Right lobe of liver (tissue), 6 donors: ENCODE results near the gene CDON. TPM values are rescaled to one million over a fixed set of nuclear protein-coding genes. Genes with fewer than 3 reads are reported as not detected.

ENCODE experiments used
- ATAC-seq, 4 donors: fragments of 200-7000 bp; cut with Tn5 transposase; one replicate each; pipeline ENCODE4 v1.9.1; 2020; ENCODE audit warnings: mild to moderate bottlenecking in 4 of 4, moderate library complexity in 4 of 4
- DNase-seq, 3 donors: peaks; one replicate each; pipeline ENCODE4 v3.0.0-alpha.2; 2020
- H3K27ac ChIP-seq, 3 donors: fragments of 200-600 bp; one replicate each; pipeline ENCODE4 v1.8.0; 2022
- H3K27me3 ChIP-seq, 2 donors: fragments of 200-600 bp; one replicate each; pipeline ENCODE4 v1.8.0; 2022
- H3K36me3 ChIP-seq, 4 donors: fragments of 200-600 bp; sonication (generic) in 1 of 4; one replicate each; pipeline versions ENCODE4 v1.5.1 to v1.8.0; 2017 to 2022; ENCODE audit warnings: control low read depth in 1 of 4
- H3K4me1 ChIP-seq, 4 donors: fragments of 200-600 bp; sonication (generic) in 1 of 4; one replicate each; pipeline versions ENCODE4 v1.5.1 to v1.8.0; 2017 to 2022; ENCODE audit warnings: control low read depth in 1 of 4
- H3K4me3 ChIP-seq, 3 donors: fragments of 200-600 bp; one replicate each; pipeline ENCODE4 v1.8.0; 2022
- H3K9me3 ChIP-seq, 4 donors: fragments of 200-600 bp; sonication (generic) in 1 of 4; one replicate each; pipeline versions ENCODE4 v1.5.1 to v1.8.0; 2017 to 2022; ENCODE audit warnings: control low read depth in 1 of 4
- POLR2A ChIP-seq: fragments of 450-650 bp; IDR thresholded peaks from one replicate; pipeline ENCODE4 v1.6.1; 2017; ENCODE audit warnings: antibody characterized with exemption, mild to moderate bottlenecking
- WGBS: methylation state at CpG from one replicate; pipeline ENCODE4 v1.1.6; 2018; ENCODE audit warnings: low coverage, low lambda C conversion rate; ENCODE audit not compliant: insufficient coverage; ENCODE audit errors: missing lambda C conversion rate; 5-methylcytosine and 5-hydroxymethylcytosine counted together
- intact Hi-C, 2 donors: fragments of 100-400 bp; cut with DNase I; formaldehyde crosslinking; loops; one replicate each; pipeline versions ENCODE4 v1.11.2 to v1.14.1; 2022
- total RNA-seq, 6 experiments: library from RNA; depleted of rRNA in 2 of 6; stranded (reverse); fragments of >200 nt in 2 of 6; fragmentation: NEBNext Ultra II Directional in 3 of 6; extraction: Animal tissue kit (Norgen Biotek cat#: 25700) in 3 of 6; gene quantifications; one replicate each; pipeline versions ENCODE4 v1.1.0 to v1.2.4, GENCODE V29; 2016 to 2023
- TF ChIP-seq, protein P1 (sequence below), 4 donors: fragments of 200-600 bp in 3 of 4; fragments of 450-650 bp in 1 of 4; IDR thresholded peaks; one replicate each; pipeline versions ENCODE4 v1.5.1 to v1.8.0; 2016 to 2022; ENCODE audit warnings: antibody characterized with exemption in 4 of 4, mild to moderate bottlenecking in 2 of 4
- donor health status: DM: no; HTN: yes; CAD: no.
- donor health status: DM: no; HTN: no; CAD: no.
- donor health status: DM: no; HTN: no; CAD: no.
- donor health status: DM: no; HTN: yes; CAD: no.
- donor health status: DM: no; HTN: yes; CAD: no.

Gene CDON
- total RNA-seq, 6 experiments from 2014 or later: 1.8 to 4.1 (median 3.3) TPM

- H3K27me3 ChIP-seq: no peaks in the 10 kb centered on the region
- H3K4me3 ChIP-seq: no peak overlapping the region
- no peak overlapping the region for H3K27ac ChIP-seq
- no peak for DNase-seq
- no peak for ATAC-seq
- intact Hi-C loops: no loop called here
- WGBS: 61% methylated on average over 7 of the region's 9 CpGs
- no peak for TF ChIP-seq POLR2A
- TF ChIP-seq, protein P1, sequence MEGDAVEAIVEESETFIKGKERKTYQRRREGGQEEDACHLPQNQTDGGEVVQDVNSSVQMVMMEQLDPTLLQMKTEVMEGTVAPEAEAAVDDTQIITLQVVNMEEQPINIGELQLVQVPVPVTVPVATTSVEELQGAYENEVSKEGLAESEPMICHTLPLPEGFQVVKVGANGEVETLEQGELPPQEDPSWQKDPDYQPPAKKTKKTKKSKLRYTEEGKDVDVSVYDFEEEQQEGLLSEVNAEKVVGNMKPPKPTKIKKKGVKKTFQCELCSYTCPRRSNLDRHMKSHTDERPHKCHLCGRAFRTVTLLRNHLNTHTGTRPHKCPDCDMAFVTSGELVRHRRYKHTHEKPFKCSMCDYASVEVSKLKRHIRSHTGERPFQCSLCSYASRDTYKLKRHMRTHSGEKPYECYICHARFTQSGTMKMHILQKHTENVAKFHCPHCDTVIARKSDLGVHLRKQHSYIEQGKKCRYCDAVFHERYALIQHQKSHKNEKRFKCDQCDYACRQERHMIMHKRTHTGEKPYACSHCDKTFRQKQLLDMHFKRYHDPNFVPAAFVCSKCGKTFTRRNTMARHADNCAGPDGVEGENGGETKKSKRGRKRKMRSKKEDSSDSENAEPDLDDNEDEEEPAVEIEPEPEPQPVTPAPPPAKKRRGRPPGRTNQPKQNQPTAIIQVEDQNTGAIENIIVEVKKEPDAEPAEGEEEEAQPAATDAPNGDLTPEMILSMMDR (IDR thresholded peaks at IDR 0.05): no peak
- no peaks in the 10 kb centered on the region for H3K4me1 ChIP-seq
- no peaks in the 10 kb centered on the region for H3K9me3 ChIP-seq
- no peaks in the 10 kb centered on the region for H3K36me3 ChIP-seq
Observed at GRCh38 chr11:125932301-125932700, 130.4 kb downstream of the CDON start.

GRCh38 chr11:125931668-125932067, 131.0 kb downstream of the CDON start:
- Histone ChIP-seq H3K27me3 (no peaks in the 10 kb centered on the region), H3K27ac (no peak overlapping the region), H3K4me1 (no peaks in the 10 kb centered on the region), H3K36me3 (no peaks in the 10 kb centered on the region), H3K9me3 (no peaks in the 10 kb centered on the region), H3K4me3 (no peak overlapping the region)
- ATAC-seq: no peak
- intact Hi-C loops: no loop called here
- DNase-seq: no peak
- TF ChIP-seq, protein P1 (IDR thresholded peaks at IDR 0.05): no peak
- TF ChIP-seq POLR2A: no peak
- 71% methylated on average over 6 of the region's 6 CpGs for WGBS

GRCh38 chr11:125931116-125931515, 131.6 kb downstream of the CDON start:
- Histone ChIP-seq H3K27ac (no peak overlapping the region), H3K4me1 (no peaks in the 10 kb centered on the region), H3K4me3 (no peak overlapping the region), H3K9me3 (no peaks in the 10 kb centered on the region), H3K27me3 (no peaks in the 10 kb centered on the region), H3K36me3 (no peaks in the 10 kb centered on the region)
- TF ChIP-seq, protein P1 (IDR thresholded peaks at IDR 0.05): no peak
- no peak for TF ChIP-seq POLR2A
- WGBS: 58% methylated on average over 3 of the region's 3 CpGs
- intact Hi-C loops: no loop called here
- ATAC-seq: no peak
- DNase-seq: no peak

GRCh38 chr11:125930076-125930450, 132.6 kb downstream of the CDON start:
- Histone ChIP-seq H3K4me3 (no peak overlapping the region), H3K4me1 (peaks cover 0 to 7% (median 0%) of the 10 kb centered on the region in 4 donors), H3K27ac (no peak overlapping the region), H3K9me3 (no peaks in the 10 kb centered on the region), H3K36me3 (no peaks in the 10 kb centered on the region), H3K27me3 (no peaks in the 10 kb centered on the region)
- 89% methylated on average over 10 of the region's 11 CpGs for WGBS
- intact Hi-C loops: no loop called here
- ATAC-seq: no peak
- DNase-seq: no peak
- TF ChIP-seq POLR2A: no peak
- TF ChIP-seq, protein P1 (IDR thresholded peaks at IDR 0.05): no peak
